Tibial nerve (tissue), 4 donors: ENCODE data around the gene ATP11C. TPM values are rescaled to one million over a fixed set of nuclear protein-coding genes. Genes with fewer than 3 reads are reported as not detected.
"Not testable (repeated sequence)": the region's sequence is repeated elsewhere in the genome, so short reads cannot be mapped to it uniquely, and the experiment has no call there.

Experiments
- DNase-seq, 2 donors: peaks; one replicate each; pipeline ENCODE4 v3.0.0-alpha.2; 2019; ENCODE audit warnings: low spot score in 2 of 2
- H3K27ac ChIP-seq, 4 donors: fragments of 200-600 bp; sonication (generic) in 3 of 4; one replicate each; pipeline ENCODE4 v1.5.1; 2017 to 2019; ENCODE audit warnings: mild to moderate bottlenecking in 1 of 4
- H3K27me3 ChIP-seq, 2 donors: fragments of 200-600 bp; sonication (generic) in 1 of 2; one replicate each; pipeline versions ENCODE4 v1.5.1 to v1.6.0; 2017 to 2019
- H3K36me3 ChIP-seq, 3 donors: fragments of 200-600 bp; sonication (generic); one replicate each; pipeline ENCODE4 v1.5.1; 2018 to 2019
- H3K4me1 ChIP-seq, 4 donors: fragments of 200-600 bp; sonication (generic) in 3 of 4; one replicate each; pipeline ENCODE4 v1.5.1; 2017 to 2019
- H3K4me3 ChIP-seq, 4 donors: fragments of 200-600 bp; sonication (generic) in 3 of 4; one replicate each; pipeline ENCODE4 v1.5.1; 2017 to 2019; ENCODE audit warnings: mild to moderate bottlenecking in 1 of 4, moderate library complexity in 1 of 4
- H3K9me3 ChIP-seq, 4 donors: fragments of 200-600 bp; sonication (generic) in 3 of 4; one replicate each; pipeline ENCODE4 v1.5.1; 2017 to 2019
- EP300 ChIP-seq, 2 donors: sonication (generic); formaldehyde crosslinking; IDR thresholded peaks; one replicate each; pipeline ENCODE4 v1.6.1; 2017; ENCODE audit warnings: antibody characterized with exemption in 2 of 2, mild to moderate bottlenecking in 1 of 2
- POLR2A ChIP-seq, 2 donors: fragments of 450-650 bp; IDR thresholded peaks; one replicate each; pipeline ENCODE4 v1.6.1; 2017; ENCODE audit warnings: antibody characterized with exemption in 2 of 2, mild to moderate bottlenecking in 2 of 2, moderate library complexity in 2 of 2
- WGBS, 2 donors: methylation state at CpG; one replicate each; pipeline ENCODE4 v1.1.5; 2018; 5-methylcytosine and 5-hydroxymethylcytosine counted together
- total RNA-seq, 4 donors: library from RNA; depleted of rRNA; stranded (reverse); fragments of >200 nt; gene quantifications; one replicate each; pipeline ENCODE4 v1.1.0, GENCODE V29; 2016
- TF ChIP-seq, protein P1 (sequence below), 5 experiments: fragments of 200-600 bp in 3 of 5; fragments of 450-650 bp in 2 of 5; sonication (generic) in 3 of 5; IDR thresholded peaks; one replicate each; pipeline ENCODE4 v1.5.1; 2016 to 2019; ENCODE audit warnings: antibody characterized with exemption in 5 of 5, mild to moderate bottlenecking in 3 of 5, moderate library complexity in 2 of 5

Gene ATP11C
- total RNA-seq, 4 donors from 2014 or later, result 24.1 to 37.8 (median 32.9) TPM

DNA sequence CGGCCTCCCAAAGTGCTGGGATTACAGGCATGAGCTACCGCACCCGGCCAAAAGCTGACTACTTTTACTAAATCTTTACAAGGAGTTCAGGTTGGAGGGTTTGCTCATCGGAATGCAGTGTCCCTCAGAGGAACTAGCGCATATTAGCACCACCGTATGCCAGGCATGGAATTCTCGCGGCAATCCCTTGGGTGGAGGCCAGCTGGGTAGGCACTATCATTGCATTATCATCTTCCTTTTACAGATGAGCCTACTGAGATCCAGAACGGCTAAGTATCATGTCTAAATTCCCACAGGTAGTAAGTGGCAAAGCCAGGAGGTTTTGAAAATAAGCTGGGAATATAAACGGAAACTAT lies 38.5 kb upstream of the ATP11C start:
- 49 to 66% methylated on average over 7 to 10 of the region's 10 CpGs for WGBS, 2 donors
- H3K4me3 ChIP-seq, result no peak overlapping the region

DNA sequence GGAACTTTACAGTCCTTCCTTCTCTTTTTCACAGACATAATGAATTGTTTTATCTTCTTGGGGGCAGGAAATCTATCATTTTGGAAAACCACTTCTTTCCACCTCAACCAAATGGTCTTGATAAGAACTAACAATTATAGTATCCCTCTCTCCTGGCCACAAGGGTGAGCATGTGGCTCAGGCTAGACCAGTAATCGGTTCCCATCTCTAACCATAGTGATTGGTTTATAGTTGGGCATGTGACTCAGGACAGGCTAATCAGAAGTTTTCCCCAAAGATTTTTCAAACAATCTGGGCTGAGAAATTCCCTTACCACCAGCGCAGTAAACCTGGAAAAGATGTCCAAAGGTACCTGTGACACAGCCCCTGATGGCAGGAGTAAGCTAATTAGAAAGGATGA lies 36.4 kb upstream of the ATP11C start:
- TF ChIP-seq POLR2A (IDR thresholded peaks at IDR 0.05), result no peak
- no peak for TF ChIP-seq EP300 (IDR thresholded peaks at IDR 0.05)
- Histone ChIP-seq H3K9me3 (no peaks in the 10 kb centered on the region), H3K27me3 (no peaks in the 10 kb centered on the region), H3K4me3 (no peak overlapping the region), H3K27ac (no peak overlapping the region), H3K4me1 (no peaks in the 10 kb centered on the region), H3K36me3 (no peaks in the 10 kb centered on the region)
- 68 to 83% methylated on average over 2 of the region's 2 CpGs for WGBS, 2 donors
- DNase-seq, result no peak

More for the DNA sequence above, 38.5 kb upstream of the ATP11C start:
- DNase-seq, result no peak
- no peak overlapping the region for H3K27ac ChIP-seq
- no peaks in the 10 kb centered on the region for H3K27me3 ChIP-seq
- H3K9me3 ChIP-seq, result no peaks in the 10 kb centered on the region
- H3K4me1 ChIP-seq, result no peaks in the 10 kb centered on the region
- TF ChIP-seq POLR2A (IDR thresholded peaks at IDR 0.05), result no peak
- H3K36me3 ChIP-seq, result no peaks in the 10 kb centered on the region

DNA sequence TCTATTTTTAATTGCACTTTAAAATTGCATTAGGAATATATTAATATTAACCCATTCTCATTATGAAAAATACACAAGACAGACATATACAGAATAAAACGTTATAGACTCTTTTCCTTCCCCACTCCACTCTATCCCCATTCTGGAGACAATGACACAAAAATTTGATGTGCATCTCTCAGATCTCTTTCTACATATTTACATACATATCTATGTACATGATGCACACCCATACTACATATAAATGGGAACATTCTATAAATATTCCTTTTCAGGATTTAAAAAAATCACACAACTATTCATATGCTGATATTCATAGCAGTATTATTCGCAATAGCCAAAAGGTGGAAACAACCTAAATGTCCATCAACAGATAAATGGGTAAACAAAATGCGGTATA lies 34.9 kb upstream of the ATP11C start:
- no peaks in the 10 kb centered on the region for H3K9me3 ChIP-seq
- DNase-seq, result no peak
- no peaks in the 10 kb centered on the region for H3K27me3 ChIP-seq
- H3K4me1 ChIP-seq, result no peaks in the 10 kb centered on the region
- TF ChIP-seq EP300 (IDR thresholded peaks at IDR 0.05), result no peak
- no peak for TF ChIP-seq POLR2A (IDR thresholded peaks at IDR 0.05)
- TF ChIP-seq, protein P1, sequence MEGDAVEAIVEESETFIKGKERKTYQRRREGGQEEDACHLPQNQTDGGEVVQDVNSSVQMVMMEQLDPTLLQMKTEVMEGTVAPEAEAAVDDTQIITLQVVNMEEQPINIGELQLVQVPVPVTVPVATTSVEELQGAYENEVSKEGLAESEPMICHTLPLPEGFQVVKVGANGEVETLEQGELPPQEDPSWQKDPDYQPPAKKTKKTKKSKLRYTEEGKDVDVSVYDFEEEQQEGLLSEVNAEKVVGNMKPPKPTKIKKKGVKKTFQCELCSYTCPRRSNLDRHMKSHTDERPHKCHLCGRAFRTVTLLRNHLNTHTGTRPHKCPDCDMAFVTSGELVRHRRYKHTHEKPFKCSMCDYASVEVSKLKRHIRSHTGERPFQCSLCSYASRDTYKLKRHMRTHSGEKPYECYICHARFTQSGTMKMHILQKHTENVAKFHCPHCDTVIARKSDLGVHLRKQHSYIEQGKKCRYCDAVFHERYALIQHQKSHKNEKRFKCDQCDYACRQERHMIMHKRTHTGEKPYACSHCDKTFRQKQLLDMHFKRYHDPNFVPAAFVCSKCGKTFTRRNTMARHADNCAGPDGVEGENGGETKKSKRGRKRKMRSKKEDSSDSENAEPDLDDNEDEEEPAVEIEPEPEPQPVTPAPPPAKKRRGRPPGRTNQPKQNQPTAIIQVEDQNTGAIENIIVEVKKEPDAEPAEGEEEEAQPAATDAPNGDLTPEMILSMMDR (IDR thresholded peaks at IDR 0.05), result no peak
- H3K36me3 ChIP-seq, result no peaks in the 10 kb centered on the region
- H3K4me3 ChIP-seq, result no peak overlapping the region
- no peak overlapping the region for H3K27ac ChIP-seq
- WGBS, 2 donors, result 70 to 77% methylated on average over 3 of the region's 3 CpGs

GRCh38 chrX:139967300-139967699 lies 34.4 kb upstream of the ATP11C start:
- 56 to 75% methylated on average over 3 to 4 of the region's 4 CpGs for WGBS, 2 donors
- H3K27ac ChIP-seq, result no peak overlapping the region
- H3K4me1 ChIP-seq, result no peaks in the 10 kb centered on the region
- H3K9me3 ChIP-seq, result no peaks in the 10 kb centered on the region
- no peak overlapping the region for H3K4me3 ChIP-seq
- TF ChIP-seq, protein P1 (IDR thresholded peaks at IDR 0.05), result no peak
- TF ChIP-seq POLR2A (IDR thresholded peaks at IDR 0.05) (no peak), EP300 (IDR thresholded peaks at IDR 0.05) (no peak)
- DNase-seq, result no peak
- H3K36me3 ChIP-seq, result no peaks in the 10 kb centered on the region
- H3K27me3 ChIP-seq, result no peaks in the 10 kb centered on the region

DNA sequence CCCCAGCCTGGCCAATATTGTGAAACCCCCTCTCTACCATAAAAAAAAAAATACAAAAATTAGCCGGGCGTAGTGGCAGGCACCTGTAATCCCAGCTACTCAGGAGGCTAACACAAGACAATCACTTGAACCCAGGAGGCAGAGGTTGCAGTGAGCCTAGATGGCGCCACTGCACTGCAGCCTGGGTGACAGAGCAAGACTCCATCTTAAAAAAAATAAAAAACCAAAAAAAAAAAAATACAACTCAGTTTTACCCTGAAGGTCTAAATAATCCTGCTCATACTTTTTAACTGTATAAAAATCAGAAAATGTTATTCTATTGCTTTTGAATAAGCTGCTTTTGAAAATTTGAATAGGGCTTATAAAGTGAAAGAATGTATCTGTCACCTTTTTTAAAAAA lies 33.3 kb upstream of the ATP11C start:
- H3K27me3 ChIP-seq, H3K4me3 ChIP-seq, H3K9me3 ChIP-seq, H3K27ac ChIP-seq, DNase-seq, H3K4me1 ChIP-seq, H3K36me3 ChIP-seq: not testable (repeated sequence)
- 54 to 68% methylated on average over 3 of the region's 3 CpGs for WGBS, 2 donors

DNA sequence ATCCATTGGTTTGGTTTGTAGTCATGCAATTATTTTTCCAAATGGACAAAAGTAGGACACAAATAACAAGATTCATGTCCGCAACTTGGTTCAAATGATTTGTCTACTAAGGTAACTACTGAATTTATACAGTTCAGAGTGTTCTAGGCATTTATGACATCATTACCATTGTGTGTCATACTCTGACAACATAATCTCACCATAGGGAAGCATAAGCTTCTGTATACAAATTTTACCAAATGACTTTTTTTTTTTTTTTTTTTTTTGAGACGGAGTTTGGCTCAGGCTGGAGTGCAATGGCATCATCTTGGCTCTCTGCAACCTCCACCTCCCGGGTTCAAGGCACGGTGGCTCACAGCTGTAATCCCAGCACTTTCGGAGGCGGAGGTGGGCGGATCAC lies 32.6 kb upstream of the ATP11C start, which contains the start of gene CXorf66:
Gene CXorf66, minus strand, starts transcription at position 101 of the 400 bp plus-strand sequence. Its CDS starts 25 bp downstream, at position 76.
- Histone ChIP-seq H3K4me1 (no peaks in the 10 kb centered on the region), H3K27ac (no peak within 1 kb of the TSS), H3K9me3 (no peaks in the 10 kb centered on the region), H3K36me3 (no peaks in the 10 kb centered on the region), H3K27me3 (no peaks in the 10 kb centered on the region), H3K4me3 (no peak within 1 kb of the TSS)
- TF ChIP-seq EP300 (IDR thresholded peaks at IDR 0.05) (no peak), POLR2A (IDR thresholded peaks at IDR 0.05) (no peak)
- TF ChIP-seq, protein P1 (IDR thresholded peaks at IDR 0.05), result no peak
- DNase-seq, result no peak
- 90 to 95% methylated on average over 7 of the region's 7 CpGs for WGBS, 2 donors

GRCh38 chrX:139961091-139961490 lies 28.2 kb upstream of the ATP11C start:
- not testable (repeated sequence) for H3K27ac ChIP-seq, H3K27me3 ChIP-seq
- WGBS, 2 donors, result 37 to 54% methylated on average over 2 of the region's 2 CpGs

More at GRCh38 chrX:139961091-139961490, 28.2 kb upstream of the ATP11C start:
- not testable (repeated sequence) for H3K9me3 ChIP-seq, DNase-seq, H3K4me1 ChIP-seq, H3K4me3 ChIP-seq, H3K36me3 ChIP-seq
